PC-3 (cell line): ENCODE measurements around the gene RBM33. TPM values are rescaled to one million over a fixed set of nuclear protein-coding genes. Genes with fewer than 3 reads are reported as not detected.

ENCODE experiments used
- ATAC-seq: fragments of 200-7000 bp; cut with Tn5 transposase; 2 replicates; pipeline ENCODE4 v1.9.1; 2020; ENCODE audit warnings: mild to moderate bottlenecking, moderate library complexity
- BruUV-seq: library from RNA; stranded (reverse); fragments of 400-500 nt; replicated peaks from 2 replicates; lab custom pipeline; 2021; lab: Mats Ljungman, UMichigan
- CTCF ChIA-PET: fragments of 300-600 bp; sonication (Branson Sonifier 250); formaldehyde crosslinking; loops from one replicate; lab custom pipeline; 2022; ENCODE audit warnings: antibody characterized with exemption; lab: Charles Lee
- POLR2A ChIA-PET: fragments of 300-600 bp; sonication (Branson Sonifier 250); formaldehyde crosslinking; loops from one replicate; lab custom pipeline; 2022; ENCODE audit warnings: antibody characterized with exemption; ENCODE audit not compliant: unreplicated experiment; lab: Charles Lee
- DNase-seq: peaks from one replicate; pipeline ENCODE4 v3.0.0-alpha.2; 2015
- H2AFZ ChIP-seq: fragments of 300-600 bp; sonication (generic); 2 replicates; pipeline ENCODE4 v1.6.0; 2016; ENCODE audit warnings: antibody characterized with exemption, low read length
- H3F3A ChIP-seq: fragments of 300-600 bp; sonication (generic); one replicate; pipeline ENCODE4 v1.6.0; 2017; ENCODE audit warnings: antibody characterized with exemption, low read length, control low read depth, mild to moderate bottlenecking; ENCODE audit not compliant: unreplicated experiment
- H3K27ac ChIP-seq: fragments of 300-600 bp; sonication (generic); 2 replicates; pipeline ENCODE4 v1.5.1; 2016; ENCODE audit warnings: mild to moderate bottlenecking, low read length
- H3K27me3 ChIP-seq: fragments of 300-600 bp; sonication (generic); 2 replicates; pipeline ENCODE4 v1.6.1; 2016; ENCODE audit warnings: low read length, mixed read lengths
- H3K36me3 ChIP-seq: fragments of 300-600 bp; sonication (generic); 2 replicates; pipeline ENCODE4 v1.6.1; 2016; ENCODE audit warnings: low read depth, mixed run types, low read length, mixed read lengths
- H3K4me1 ChIP-seq: fragments of 300-600 bp; sonication (generic); 2 replicates; pipeline ENCODE4 v1.5.1; 2016; ENCODE audit warnings: low read length; ENCODE audit not compliant: insufficient read depth
- H3K4me2 ChIP-seq: fragments of 300-600 bp; sonication (generic); 2 replicates; pipeline ENCODE4 v1.6.0; 2016; ENCODE audit warnings: low read length
- H3K4me3 ChIP-seq: fragments of 300-600 bp; sonication (generic); 2 replicates; pipeline ENCODE4 v1.5.1; 2016; ENCODE audit warnings: mild to moderate bottlenecking, low read length, mixed read lengths
- H3K79me2 ChIP-seq: fragments of 300-600 bp; sonication (generic); 2 replicates; pipeline ENCODE4 v1.6.1; 2017; ENCODE audit warnings: low read length, mixed read lengths
- H3K9ac ChIP-seq: fragments of 300-600 bp; sonication (generic); 2 replicates; pipeline ENCODE4 v1.6.0; 2016; ENCODE audit warnings: mild to moderate bottlenecking, low read length
- H3K9me2 ChIP-seq: fragments of 300-600 bp; sonication (generic); replicated peaks from 2 replicates; pipeline ENCODE4 v1.6.1; 2016; ENCODE audit warnings: mixed run types, low read length, mixed read lengths
- H3K9me3 ChIP-seq: fragments of 300-600 bp; sonication (generic); 2 replicates; pipeline ENCODE4 v1.6.1; 2016; ENCODE audit warnings: low read length, mixed read lengths
- H4K20me1 ChIP-seq: fragments of 300-600 bp; sonication (generic); 2 replicates; pipeline ENCODE4 v1.6.1; 2016; ENCODE audit warnings: low read length, mixed read lengths
- CTCF ChIP-seq: fragments of 300-600 bp; sonication (generic); conservative IDR thresholded peaks from 2 replicates; pipeline ENCODE4 v1.5.1; 2017; ENCODE audit warnings: antibody characterized with exemption, low read depth, mild to moderate bottlenecking, low read length
- EZH2 ChIP-seq: fragments of 300-600 bp; sonication (generic); IDR thresholded peaks from one replicate; pipeline ENCODE4 v1.6.1; 2017; ENCODE audit warnings: antibody characterized with exemption, mild to moderate bottlenecking, low read length; ENCODE audit not compliant: unreplicated experiment
- EZH2phosphoT487 ChIP-seq: fragments of 300-600 bp; sonication (generic); IDR thresholded peaks from 2 replicates; pipeline ENCODE4 v1.6.1; 2018; ENCODE audit warnings: mild to moderate bottlenecking, antibody characterized with exemption, low read length, borderline replicate concordance
- intact Hi-C: fragments of 100-400 bp; cut with micrococcal nuclease; formaldehyde crosslinking; loops from 2 replicates; pipeline ENCODE4 v1.9.0; 2023
- total RNA-seq: library from RNA; depleted of rRNA; stranded (reverse); fragments of >200 nt; gene quantifications from 2 replicates; pipeline ENCODE4 v1.2.3, GENCODE V29; 2014

RBM33 gene
- total RNA-seq, 1 experiment from 2014 or later, result 25.3 TPM

GRCh38 chr7:155741082-155741481 lies 96.6 kb downstream of the RBM33 start:
- H3K79me2 ChIP-seq, result no peaks in the 10 kb centered on the region
- peaks cover 58% of the 10 kb centered on the region for H3K36me3 ChIP-seq
- no peaks in the 10 kb centered on the region for H3F3A ChIP-seq
- DNase-seq (no peak), ATAC-seq (no peak)
- no TSS peak for BruUV-seq
- no peak overlapping the region for H3K27ac ChIP-seq
- H3K9ac ChIP-seq, result no peak overlapping the region
- H3K4me1 ChIP-seq, result no peaks in the 10 kb centered on the region
- no peaks in the 10 kb centered on the region for H3K27me3 ChIP-seq
- ChIA-PET POLR2A (no interaction called here), CTCF (no interaction called here)
- TF ChIP-seq CTCF (no peak), EZH2 (no peak), EZH2phosphoT487 (no peak)
- no peaks in the 10 kb centered on the region for H4K20me1 ChIP-seq
- no peaks in the 10 kb centered on the region for H3K9me3 ChIP-seq
- no peaks in the 10 kb centered on the region for H3K9me2 ChIP-seq
- H3K4me2 ChIP-seq, result no peak overlapping the region
- no peak overlapping the region for H2AFZ ChIP-seq
- intact Hi-C loops, result no loop called here
- no peak overlapping the region for H3K4me3 ChIP-seq

DNA sequence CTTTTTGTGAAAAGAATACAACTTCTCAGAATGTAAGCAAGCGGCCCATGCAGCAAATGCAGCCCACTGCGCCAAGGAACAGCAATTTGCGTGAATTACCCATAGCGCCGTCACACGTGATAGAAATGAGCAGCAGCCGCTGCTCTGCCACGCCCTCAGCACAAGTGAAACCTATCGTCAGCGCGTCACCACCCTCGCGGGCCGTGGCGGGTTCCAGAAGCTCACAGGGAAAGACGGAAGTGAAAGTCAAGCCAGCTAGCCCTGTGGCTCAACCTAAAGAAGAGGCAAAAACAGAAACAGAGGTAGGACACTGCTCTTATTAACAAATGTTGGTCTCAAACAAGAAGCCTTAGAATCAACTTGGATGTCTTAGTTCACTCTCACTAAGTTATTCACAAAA lies 97.3 kb downstream of the RBM33 start:
- CTCF ChIA-PET, result no interaction called here
- POLR2A ChIA-PET, result no interaction called here
- H3K27ac ChIP-seq, result no peak overlapping the region
- H3K27me3 ChIP-seq, result no peaks in the 10 kb centered on the region
- H3K4me1 ChIP-seq, result no peaks in the 10 kb centered on the region
- no peaks in the 10 kb centered on the region for H3K9me3 ChIP-seq
- peaks cover 61% of the 10 kb centered on the region for H3K36me3 ChIP-seq
- H3K79me2 ChIP-seq, result no peaks in the 10 kb centered on the region
- BruUV-seq, result no TSS peak
- no peaks in the 10 kb centered on the region for H4K20me1 ChIP-seq
- no peaks in the 10 kb centered on the region for H3K9me2 ChIP-seq
- no peak for TF ChIP-seq CTCF
- TF ChIP-seq EZH2phosphoT487, result no peak
- TF ChIP-seq EZH2, result no peak
- DNase-seq, result no peak
- no peaks in the 10 kb centered on the region for H3F3A ChIP-seq
- no peak overlapping the region for H2AFZ ChIP-seq
- H3K4me3 ChIP-seq, result no peak overlapping the region
- ATAC-seq, result no peak
- no peak overlapping the region for H3K4me2 ChIP-seq
- intact Hi-C loops, result no loop called here
- H3K9ac ChIP-seq, result no peak overlapping the region

DNA sequence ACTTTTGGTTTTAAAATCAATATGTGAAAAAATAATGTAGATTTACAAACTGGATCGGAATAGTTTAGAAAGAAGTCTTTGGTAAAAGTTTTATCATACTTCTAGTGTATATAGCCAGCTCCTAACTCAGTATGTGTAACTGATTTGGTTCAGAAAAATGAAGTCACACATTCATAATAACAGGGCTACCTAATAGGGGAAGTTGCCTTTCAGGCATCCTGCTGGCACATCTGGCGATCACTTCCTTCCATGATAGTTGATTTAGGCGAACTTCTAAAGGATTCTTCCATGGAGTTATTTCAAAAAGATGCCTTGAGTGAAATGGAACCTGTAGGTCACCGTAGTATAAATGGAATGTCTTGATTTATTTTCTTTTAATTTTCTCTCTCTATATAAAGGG lies 98.7 kb downstream of the RBM33 start:
- Histone ChIP-seq H3K4me1 (no peaks in the 10 kb centered on the region), H3K4me2 (no peak overlapping the region), H3K79me2 (peaks cover 8% of the 10 kb centered on the region), H2AFZ (no peak overlapping the region), H4K20me1 (peaks cover 5% of the 10 kb centered on the region), H3K9ac (no peak overlapping the region), H3K9me2 (no peaks in the 10 kb centered on the region), H3K36me3 (peaks cover 56% of the 10 kb centered on the region), H3K9me3 (no peaks in the 10 kb centered on the region), H3K27me3 (no peaks in the 10 kb centered on the region), H3K4me3 (no peak overlapping the region), H3K27ac (no peak overlapping the region), H3F3A (no peaks in the 10 kb centered on the region)
- TF ChIP-seq EZH2 (no peak), CTCF (no peak)
- DNase-seq (no peak), ATAC-seq (no peak)
- intact Hi-C loops, result no loop called here
- BruUV-seq, result no TSS peak
- ChIA-PET POLR2A (no interaction called here), CTCF (no interaction called here)
